Measurements from ENCODE around the gene ZFX.
A peak's percentile ranks its signal among the peaks of the same experiment; 100 is the strongest.
"Not testable (repeated sequence)": the region's sequence is repeated elsewhere in the genome, so short reads cannot be mapped to it uniquely, and the experiment has no call there.

The ZFX gene

GRCh38 chrX:24153178-24153795 lies 3.8 kb downstream of the ZFX start:
- DNase-seq = no peak

- DNase-seq = no peak
Observed at GRCh38 chrX:24153796-24154189, 4.3 kb downstream of the ZFX start.

GRCh38 chrX:24154490-24155034 lies 5.0 kb downstream of the ZFX start:
- DNase-seq = peak; percentile 49

GRCh38 chrX:24155747-24156146 lies 6.2 kb downstream of the ZFX start:
- DNase-seq = not testable (repeated sequence)

GRCh38 chrX:24156177-24156576 lies 6.6 kb downstream of the ZFX start:
- DNase-seq = no peak

GRCh38 chrX:24158881-24159280 lies 9.4 kb downstream of the ZFX start:
- no peak for DNase-seq

- DNase-seq = no peak
Observed at GRCh38 chrX:24166078-24166477, 16.5 kb downstream of the ZFX start.

- peak; percentile 9 for DNase-seq
Observed at GRCh38 chrX:24167719-24168472, 18.4 kb downstream of the ZFX start.

GRCh38 chrX:24168807-24169206 lies 19.3 kb downstream of the ZFX start:
- DNase-seq = no peak

- DNase-seq = peak; percentile 32
Observed at GRCh38 chrX:24169211-24169610, 19.7 kb downstream of the ZFX start.

- DNase-seq = no peak
Observed at GRCh38 chrX:24173115-24173847, 23.8 kb downstream of the ZFX start.

GRCh38 chrX:24175276-24175675 lies 25.7 kb downstream of the ZFX start:
- no peak for DNase-seq

GRCh38 chrX:24178441-24178840 lies 28.9 kb downstream of the ZFX start:
- DNase-seq = no peak

- DNase-seq = no peak
Observed at GRCh38 chrX:24184018-24184417, 34.5 kb downstream of the ZFX start.

- no peak for DNase-seq
Observed at GRCh38 chrX:24186483-24186882, 37.0 kb downstream of the ZFX start.

- DNase-seq = no peak
Observed at GRCh38 chrX:24186986-24187385, 37.5 kb downstream of the ZFX start.

- no peak for DNase-seq
Observed at GRCh38 chrX:24189490-24189889, 40.0 kb downstream of the ZFX start.

- DNase-seq = peak; percentile 28
Observed at GRCh38 chrX:24190500-24191156, 41.1 kb downstream of the ZFX start.

- no peak for DNase-seq
Observed at GRCh38 chrX:24196509-24196908, 47.0 kb downstream of the ZFX start.

- DNase-seq = no peak
Observed at GRCh38 chrX:24198101-24198500, 48.6 kb downstream of the ZFX start.

GRCh38 chrX:24200133-24200532 lies 50.6 kb downstream of the ZFX start:
- no peak for DNase-seq

- DNase-seq = no peak
Observed at GRCh38 chrX:24201216-24201615, 51.7 kb downstream of the ZFX start.

- DNase-seq = no peak
Observed at GRCh38 chrX:24202465-24203031, 53.0 kb downstream of the ZFX start.

All from fibroblast of upper back skin (primary cell).